GM23248 (cell line): ENCODE data around the gene CFAP43. TPM values are rescaled to one million over a fixed set of nuclear protein-coding genes. Genes with fewer than 3 reads are reported as not detected.

Experiments used
- DNase-seq: peaks from one replicate; pipeline ENCODE4 v3.0.0-alpha.2; 2015
- H2AFZ ChIP-seq: fragments of 200-600 bp; sonication (generic); 2 replicates; pipeline ENCODE4 v1.6.1; 2016; ENCODE audit warnings: antibody characterized with exemption
- H3F3A ChIP-seq: fragments of 200-600 bp; sonication (generic); 2 replicates; pipeline ENCODE4 v1.6.1; 2016; ENCODE audit warnings: mild to moderate bottlenecking, antibody characterized with exemption, mixed run types; ENCODE audit not compliant: insufficient read depth
- H3K27ac ChIP-seq: fragments of 200-600 bp; sonication (generic); 2 replicates; pipeline ENCODE4 v1.5.1; 2016; ENCODE audit warnings: mild to moderate bottlenecking
- H3K27me3 ChIP-seq: fragments of 200-600 bp; sonication (generic); replicated peaks from 2 replicates; pipeline ENCODE4 v1.6.1; 2016; ENCODE audit warnings: mild to moderate bottlenecking; ENCODE audit not compliant: insufficient read depth
- H3K36me3 ChIP-seq: fragments of 200-600 bp; sonication (generic); 2 replicates; pipeline ENCODE4 v1.6.1; 2016; ENCODE audit warnings: low read depth, mild to moderate bottlenecking
- H3K4me1 ChIP-seq: fragments of 200-600 bp; sonication (generic); 2 replicates; pipeline ENCODE4 v1.6.1; 2016; ENCODE audit warnings: mild to moderate bottlenecking; ENCODE audit not compliant: insufficient read depth
- H3K4me2 ChIP-seq: fragments of 200-600 bp; sonication (generic); one replicate; pipeline ENCODE4 v1.6.1; 2016; ENCODE audit warnings: mild to moderate bottlenecking; ENCODE audit not compliant: unreplicated experiment
- H3K4me3 ChIP-seq: fragments of 200-600 bp; sonication (generic); 2 replicates; pipeline ENCODE4 v1.5.1; 2016; ENCODE audit warnings: mild to moderate bottlenecking
- H3K79me2 ChIP-seq: fragments of 200-600 bp; sonication (generic); 2 replicates; pipeline ENCODE4 v1.6.1; 2016; ENCODE audit warnings: mild to moderate bottlenecking; ENCODE audit not compliant: insufficient read depth
- H3K9ac ChIP-seq: fragments of 200-600 bp; sonication (generic); 2 replicates; pipeline ENCODE4 v1.6.1; 2016; ENCODE audit warnings: mild to moderate bottlenecking
- H3K9me2 ChIP-seq: fragments of 200-600 bp; sonication (generic); 2 replicates; pipeline ENCODE4 v1.6.1; 2016; ENCODE audit warnings: mixed run types, mild to moderate bottlenecking, moderate library complexity; ENCODE audit not compliant: insufficient read depth
- H3K9me3 ChIP-seq: fragments of 200-600 bp; sonication (generic); one replicate; pipeline ENCODE4 v1.6.1; 2017; ENCODE audit warnings: low read depth
- H4K20me1 ChIP-seq: fragments of 200-600 bp; sonication (generic); 2 replicates; pipeline ENCODE4 v1.6.0; 2016; ENCODE audit not compliant: insufficient read depth
- EZH2 ChIP-seq: fragments of 200-600 bp; sonication (generic); IDR thresholded peaks from 2 replicates; pipeline ENCODE4 v1.6.1; 2018; ENCODE audit warnings: antibody characterized with exemption, mild to moderate bottlenecking; ENCODE audit not compliant: insufficient read depth, poor library complexity, severe bottlenecking
- EZH2phosphoT487 ChIP-seq: fragments of 200-600 bp; sonication (generic); IDR thresholded peaks from 2 replicates; pipeline ENCODE4 v1.6.1; 2018; ENCODE audit warnings: antibody characterized with exemption, moderate library complexity, mild to moderate bottlenecking, low read depth; ENCODE audit not compliant: insufficient read depth
- WGBS, 2 experiments: methylation state at CpG; one replicate each; pipeline ENCODE4 v1.1.6; 2015 to 2017; ENCODE audit warnings: low lambda C conversion rate in 2 of 2, low coverage in 1 of 2; ENCODE audit errors: missing lambda C conversion rate in 2 of 2; 5-methylcytosine and 5-hydroxymethylcytosine counted together
- in situ Hi-C: fragments of 300-500 bp; cut with MboI; formaldehyde crosslinking; loops from 2 replicates; pipeline ENCODE4 v1.15.0; 2020
- polyA plus RNA-seq: library from polyadenylated mRNA; unstranded; fragments of >200 nt; fragmentation: Nextera tagmentation; extraction: Ambion mirVana; gene quantifications from 2 replicates; pipeline ENCODE4 v1.2.1, GENCODE V29; 2016
- total RNA-seq: library from RNA; depleted of rRNA; stranded (reverse); fragments of >200 nt; shearing (Covaris generic); gene quantifications from 2 replicates; pipeline ENCODE4 v1.2.3, GENCODE V29; 2014

CFAP43 gene
- total and polyA plus RNA-seq, 2 experiments from 2014 or later = 0.14 TPM; not detected in 1

GRCh38 chr10:104098358-104098925, 133.7 kb downstream of the CFAP43 start:
- 89 to 90% methylated on average over 4 of the region's 4 CpGs for WGBS, 2 experiments
- H3K9me3 ChIP-seq = no peaks in the 10 kb centered on the region
- H3K79me2 ChIP-seq = no peaks in the 10 kb centered on the region
- no peak overlapping the region for H3K27ac ChIP-seq
- DNase-seq = peak; percentile 17
- no peak overlapping the region for H3K9ac ChIP-seq
- no peak overlapping the region for H3K4me2 ChIP-seq
- no peaks in the 10 kb centered on the region; the same call in 1 of the 2 replicates for H3K27me3 ChIP-seq
- H3K4me1 ChIP-seq = peaks cover 16% of the 10 kb centered on the region; the same call in 1 of the 2 replicates
- H4K20me1 ChIP-seq = no peaks in the 10 kb centered on the region
- H2AFZ ChIP-seq = no peak overlapping the region
- no peak overlapping the region for H3K4me3 ChIP-seq
- peaks cover 6% of the 10 kb centered on the region; the same call in 1 of the 2 replicates for H3F3A ChIP-seq
- H3K36me3 ChIP-seq = no peaks in the 10 kb centered on the region
- in situ Hi-C loops = no loop called here
- no peaks in the 10 kb centered on the region for H3K9me2 ChIP-seq
- TF ChIP-seq EZH2 (no peak), EZH2phosphoT487 (no peak)

GRCh38 chr10:104096692-104097091, 135.5 kb downstream of the CFAP43 start:
- Histone ChIP-seq H3K27me3 (no peaks in the 10 kb centered on the region), H3K4me3 (no peak overlapping the region), H3K4me2 (no peak overlapping the region), H3K9me3 (no peaks in the 10 kb centered on the region), H3K9me2 (no peaks in the 10 kb centered on the region), H3K36me3 (no peaks in the 10 kb centered on the region), H4K20me1 (no peaks in the 10 kb centered on the region), H3K27ac (no peak overlapping the region), H2AFZ (no peak overlapping the region), H3K79me2 (no peaks in the 10 kb centered on the region), H3F3A (peaks cover 12% of the 10 kb centered on the region; the same call in 1 of the 2 replicates), H3K9ac (no peak overlapping the region), H3K4me1 (peaks cover 16% of the 10 kb centered on the region; the same call in 1 of the 2 replicates)
- 62 to 78% methylated on average over 2 of the region's 2 CpGs for WGBS, 2 experiments
- no peak for DNase-seq
- in situ Hi-C loops = no loop called here
- no peak for TF ChIP-seq EZH2phosphoT487
- TF ChIP-seq EZH2 = no peak

- H3K4me1 ChIP-seq = no peaks in the 10 kb centered on the region
- H3K4me3 ChIP-seq = no peak overlapping the region
- H3K27me3 ChIP-seq = no peaks in the 10 kb centered on the region
- no peak overlapping the region for H3K4me2 ChIP-seq
- no peaks in the 10 kb centered on the region for H3K9me2 ChIP-seq
- H3K79me2 ChIP-seq = no peaks in the 10 kb centered on the region
- no peaks in the 10 kb centered on the region for H3K36me3 ChIP-seq
- DNase-seq = no peak
- H3K27ac ChIP-seq = no peak overlapping the region
- H4K20me1 ChIP-seq = no peaks in the 10 kb centered on the region
- no peak for TF ChIP-seq EZH2phosphoT487
- no peak for TF ChIP-seq EZH2
- H3K9me3 ChIP-seq = no peaks in the 10 kb centered on the region
- H2AFZ ChIP-seq = no peak overlapping the region
- no peak overlapping the region for H3K9ac ChIP-seq
- peaks cover 12% of the 10 kb centered on the region; the same call in 1 of the 2 replicates for H3F3A ChIP-seq
- in situ Hi-C loops = no loop called here
Measured at GRCh38 chr10:104092749-104093148, 139.4 kb downstream of the CFAP43 start.

- no peak overlapping the region for H3K4me3 ChIP-seq
- in situ Hi-C loops = no loop called here
- H3K9me3 ChIP-seq = no peaks in the 10 kb centered on the region
- no peaks in the 10 kb centered on the region for H3K27me3 ChIP-seq
- TF ChIP-seq EZH2phosphoT487 = no peak
- no peak for TF ChIP-seq EZH2
- DNase-seq = no peak
- no peak overlapping the region for H2AFZ ChIP-seq
- peaks cover 12% of the 10 kb centered on the region; the same call in 1 of the 2 replicates for H3F3A ChIP-seq
- no peak overlapping the region for H3K9ac ChIP-seq
- no peaks in the 10 kb centered on the region for H4K20me1 ChIP-seq
- no peaks in the 10 kb centered on the region for H3K9me2 ChIP-seq
- no peaks in the 10 kb centered on the region for H3K4me1 ChIP-seq
- 63 to 64% methylated on average over 2 of the region's 2 CpGs for WGBS, 2 experiments
- no peaks in the 10 kb centered on the region for H3K79me2 ChIP-seq
- H3K36me3 ChIP-seq = no peaks in the 10 kb centered on the region
- no peak overlapping the region for H3K27ac ChIP-seq
- H3K4me2 ChIP-seq = no peak overlapping the region
Measured at GRCh38 chr10:104090611-104091010, 141.6 kb downstream of the CFAP43 start.
